Measurements from ENCODE around the gene CNTLN.
"Not testable (repeated sequence)": the region's sequence is repeated elsewhere in the genome, so short reads cannot be mapped to it uniquely, and the experiment has no call there.

CNTLN gene

DNA sequence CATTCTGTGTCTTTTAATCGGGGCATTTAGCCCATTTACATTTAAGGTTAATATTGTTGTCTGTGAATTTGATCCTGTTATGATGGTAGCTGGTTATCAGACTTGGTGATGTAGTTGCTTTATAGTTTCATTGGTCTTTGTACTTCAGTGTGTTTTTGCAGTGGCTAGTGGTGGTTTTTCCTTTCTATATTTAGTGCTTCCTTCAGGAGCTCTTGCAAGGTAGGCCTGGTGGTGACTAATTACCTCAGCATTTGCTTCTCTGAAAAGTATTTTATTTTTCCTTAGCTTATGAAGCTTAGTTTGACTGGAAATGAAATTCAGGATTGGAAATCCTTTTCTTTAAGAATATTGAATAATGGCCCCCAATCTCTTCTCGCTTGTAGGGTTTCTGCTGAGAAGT lies 156.9 kb downstream of the CNTLN start:
- in situ Hi-C loops (cut with MboI; ENCODE audit: low sequenced_read_pairs) = no loop called here

DNA sequence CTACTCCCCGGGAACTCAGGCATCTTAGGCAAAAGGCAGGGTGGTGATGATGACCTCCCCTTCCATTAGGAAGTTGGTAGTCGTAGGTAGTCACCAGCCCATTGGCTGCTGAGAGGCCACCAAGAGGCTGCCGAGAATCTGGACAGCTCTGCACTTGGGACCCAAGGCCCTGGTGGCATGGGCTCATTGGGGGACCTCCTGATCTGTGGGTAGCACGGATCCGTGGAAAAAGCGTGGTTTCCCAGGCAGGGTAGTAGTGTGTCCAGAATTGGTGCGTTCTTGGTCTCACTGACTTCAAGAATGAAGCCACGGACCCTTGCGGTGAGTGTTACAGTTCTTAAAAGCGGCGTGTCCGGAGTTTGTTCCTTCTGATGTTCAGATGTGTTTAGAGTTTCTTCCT lies 158.8 kb downstream of the CNTLN start:
- in situ Hi-C loops (cut with MboI; ENCODE audit: low sequenced_read_pairs) = no loop called here

DNA sequence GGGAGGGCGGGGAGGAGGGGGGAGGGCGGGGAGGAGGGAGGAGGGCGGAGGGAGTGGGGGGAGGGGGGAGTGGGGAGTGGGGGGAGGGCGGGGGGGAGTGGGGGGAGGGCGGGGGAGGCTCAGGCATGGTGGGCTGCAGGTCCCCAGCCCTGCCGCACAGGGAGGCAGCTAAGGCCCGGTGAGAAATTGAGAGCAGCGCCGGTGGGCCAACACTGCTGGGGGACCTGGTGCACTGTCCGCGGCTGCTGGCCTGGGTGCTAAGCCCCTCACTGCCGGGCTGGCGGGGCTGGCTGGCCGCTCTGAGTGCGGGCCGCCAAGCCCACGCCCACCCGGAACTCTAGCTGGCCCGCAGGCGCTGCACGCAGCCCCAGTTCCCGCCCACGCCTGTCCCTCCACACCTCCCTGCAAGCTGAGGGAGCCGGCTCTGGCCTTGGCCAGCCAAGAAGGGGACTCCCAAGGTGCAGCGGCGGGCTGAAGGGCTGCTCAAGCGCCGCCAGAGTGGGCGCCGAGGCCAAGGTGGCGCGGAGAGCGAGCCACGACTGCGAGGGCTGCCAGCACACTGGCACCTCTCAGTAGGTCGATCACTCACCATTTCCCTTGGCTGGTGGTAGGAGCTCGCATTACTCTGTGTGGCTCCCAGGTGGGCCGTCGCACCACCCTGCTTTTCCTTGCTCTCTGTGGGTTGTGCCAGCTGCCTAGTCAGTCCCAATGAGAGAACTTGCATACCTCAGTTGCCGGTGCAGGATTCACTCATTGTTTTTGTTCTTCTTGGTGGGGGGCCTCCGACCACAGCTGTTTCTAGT lies 160.2 kb downstream of the CNTLN start:
- in situ Hi-C loops (cut with MboI; ENCODE audit: low sequenced_read_pairs) = no loop called here

DNA sequence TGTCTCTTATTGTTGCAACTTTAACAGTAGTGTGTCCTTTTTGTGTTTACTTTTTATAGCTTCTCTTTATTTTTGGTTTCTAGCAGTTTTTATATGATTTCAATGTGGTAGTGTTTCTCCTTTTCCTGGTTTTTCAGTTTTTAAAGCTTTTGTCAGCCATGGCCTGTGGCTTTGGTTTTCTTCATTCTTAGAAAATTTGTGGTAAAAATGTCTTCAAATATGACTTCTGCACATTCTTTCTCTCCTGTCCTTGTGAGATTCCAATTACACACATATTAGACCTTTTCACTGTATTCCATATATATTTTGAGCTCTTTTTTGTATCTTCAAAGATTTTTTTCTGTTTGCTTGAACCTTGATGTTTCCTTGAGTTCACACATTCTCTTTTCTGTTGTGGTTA lies 180.5 kb downstream of the CNTLN start:
- in situ Hi-C loops (cut with MboI; ENCODE audit: low sequenced_read_pairs) = no loop called here

DNA sequence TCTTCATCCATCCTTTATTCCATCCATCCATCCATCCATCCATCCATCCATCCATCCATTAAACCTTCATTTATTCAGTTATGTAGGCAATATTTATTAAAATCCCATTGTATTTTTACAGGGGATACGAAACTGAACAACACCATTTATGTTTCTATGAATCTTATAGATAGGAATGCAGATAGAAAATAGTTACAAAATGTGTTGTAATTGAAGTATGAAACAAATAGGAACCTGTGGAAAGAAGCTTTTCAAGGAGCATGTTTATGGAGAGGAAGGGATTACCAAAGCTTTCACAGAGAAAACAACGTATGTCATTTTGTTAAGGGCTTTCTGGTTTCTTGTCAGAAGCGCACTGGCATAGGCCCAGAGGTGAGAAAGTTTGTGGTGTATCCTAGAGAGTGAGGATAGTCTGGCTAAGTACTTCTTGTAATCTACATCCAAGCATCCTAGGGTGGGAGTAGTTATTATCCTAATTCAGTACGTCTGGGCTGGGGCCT lies 184.0 kb downstream of the CNTLN start:
- in situ Hi-C loops (cut with MboI; ENCODE audit: low sequenced_read_pairs) = no loop called here

DNA sequence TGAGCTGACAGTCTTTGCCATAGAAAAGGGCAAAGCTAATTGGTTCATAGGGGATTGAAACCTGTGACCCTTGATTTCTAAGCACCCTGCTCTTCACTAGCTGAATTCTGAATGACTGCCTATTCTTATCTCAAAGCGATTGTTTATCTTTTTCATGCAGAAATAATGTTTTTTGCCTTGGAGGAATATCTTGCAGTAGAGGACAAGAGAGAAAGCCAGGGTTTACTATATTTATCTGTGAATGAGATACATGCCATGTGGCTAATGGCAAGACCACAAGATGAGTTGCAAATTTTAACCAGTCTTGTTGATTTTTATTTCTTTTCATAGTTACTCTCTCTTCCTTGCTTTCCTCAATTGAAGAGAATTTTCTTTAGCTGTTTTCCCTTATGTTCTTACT lies 185.0 kb downstream of the CNTLN start:
- in situ Hi-C loops (cut with MboI; ENCODE audit: low sequenced_read_pairs) = no loop called here

DNA sequence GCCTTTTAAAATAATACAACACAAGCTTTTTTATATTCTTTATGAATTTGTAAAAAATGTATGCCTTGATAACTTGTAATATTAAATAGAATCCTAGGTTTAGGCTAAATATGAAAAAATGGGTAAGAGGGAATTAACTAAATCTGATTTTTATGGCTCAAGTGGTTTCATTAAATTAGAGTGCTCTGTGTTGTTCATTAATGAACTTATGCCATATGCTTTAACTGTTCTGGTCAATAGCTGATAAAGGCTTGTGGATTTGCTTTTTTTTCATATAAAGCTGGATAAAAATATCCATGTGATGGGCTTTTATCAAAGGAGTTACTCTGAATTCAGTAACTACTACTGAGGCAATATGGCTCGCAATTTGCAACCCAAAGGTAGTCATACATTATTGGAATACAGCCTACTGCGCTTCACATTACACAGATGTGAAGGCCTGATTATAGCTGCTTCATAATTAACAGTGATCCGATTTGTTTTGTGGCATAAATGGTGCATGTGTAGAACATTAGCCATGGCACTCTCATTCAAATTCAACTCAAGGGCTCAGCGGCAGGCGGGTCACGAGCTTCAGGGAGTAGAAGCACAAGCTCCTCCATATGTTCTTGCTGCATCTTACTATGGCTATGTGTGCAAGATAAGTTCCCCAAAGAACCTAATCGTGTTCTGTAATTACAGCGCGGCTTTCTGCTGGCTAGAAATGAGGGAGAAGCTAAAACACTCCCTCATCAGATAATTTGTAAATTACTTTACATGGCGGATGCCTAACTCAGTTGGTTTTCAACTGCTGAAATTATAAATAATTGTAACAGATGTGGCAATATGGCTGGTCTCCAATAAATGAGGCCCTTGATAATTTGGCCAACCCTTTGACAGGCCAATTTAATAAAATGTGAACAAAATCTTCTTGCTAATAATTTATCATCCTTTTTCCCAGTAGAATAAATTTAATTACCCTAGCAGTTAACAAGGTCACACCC lies 188.3 kb downstream of the CNTLN start:
- in situ Hi-C loops (cut with MboI; ENCODE audit: low sequenced_read_pairs) = no loop called here

DNA sequence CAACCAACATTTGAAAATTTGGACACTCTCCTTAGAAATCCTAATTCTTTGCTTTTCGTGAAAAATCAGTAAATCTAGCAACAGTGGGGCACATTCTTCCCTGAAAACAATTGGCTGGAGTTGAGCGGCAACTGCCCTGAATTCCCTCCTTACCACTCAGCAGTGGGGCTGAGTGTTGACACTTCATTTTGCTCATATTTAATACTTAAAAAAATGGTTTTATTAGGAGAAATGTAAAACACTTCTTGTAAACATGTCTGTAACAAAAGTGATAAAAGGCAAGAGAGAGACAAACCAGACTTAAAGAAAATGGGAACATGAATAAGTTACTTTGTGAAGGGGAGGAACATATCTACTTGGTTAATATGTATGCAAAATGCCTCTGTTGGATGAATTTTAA lies 193.5 kb downstream of the CNTLN start:
- in situ Hi-C loops (cut with MboI; ENCODE audit: low sequenced_read_pairs) = no loop called here

DNA sequence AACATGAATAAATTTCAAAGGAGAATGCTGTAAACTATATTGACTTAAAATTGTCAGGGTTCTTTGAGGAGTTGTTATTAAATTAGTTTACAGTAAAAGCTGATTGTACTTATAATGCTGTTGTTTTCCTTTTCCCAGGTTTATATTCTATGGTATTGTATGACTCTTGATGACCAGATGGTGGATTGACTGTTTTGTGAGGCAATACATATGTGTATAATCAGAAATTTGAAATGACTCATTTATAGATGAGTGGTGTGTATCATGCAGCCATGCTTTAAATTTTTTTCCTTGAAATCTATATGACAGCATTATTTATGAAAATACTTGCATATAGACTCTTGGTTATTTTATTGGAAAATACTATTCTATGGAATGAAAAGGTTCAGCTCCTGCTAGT lies 195.3 kb downstream of the CNTLN start:
- in situ Hi-C loops (cut with MboI; ENCODE audit: low sequenced_read_pairs) = no loop called here

DNA sequence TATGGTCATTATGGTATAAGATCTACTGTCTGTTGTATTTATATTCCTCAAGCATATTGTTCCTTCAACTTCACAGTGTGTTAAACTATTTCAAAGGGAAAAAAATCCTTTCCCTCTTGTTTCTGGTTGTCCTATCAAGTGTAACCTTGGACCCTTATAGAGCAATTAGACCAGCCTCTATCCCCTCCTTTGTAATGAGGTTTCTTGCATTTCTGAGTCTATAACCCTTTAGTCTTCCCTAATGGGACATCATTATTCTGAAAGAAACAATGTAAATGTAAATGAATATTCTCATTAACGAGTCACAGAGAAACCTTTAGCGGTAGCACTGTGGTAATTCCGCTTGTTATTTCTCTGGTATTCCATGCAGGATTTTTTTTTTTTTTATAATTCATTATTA lies 197.3 kb downstream of the CNTLN start:
- in situ Hi-C loops (cut with MboI; ENCODE audit: low sequenced_read_pairs) = no loop called here

DNA sequence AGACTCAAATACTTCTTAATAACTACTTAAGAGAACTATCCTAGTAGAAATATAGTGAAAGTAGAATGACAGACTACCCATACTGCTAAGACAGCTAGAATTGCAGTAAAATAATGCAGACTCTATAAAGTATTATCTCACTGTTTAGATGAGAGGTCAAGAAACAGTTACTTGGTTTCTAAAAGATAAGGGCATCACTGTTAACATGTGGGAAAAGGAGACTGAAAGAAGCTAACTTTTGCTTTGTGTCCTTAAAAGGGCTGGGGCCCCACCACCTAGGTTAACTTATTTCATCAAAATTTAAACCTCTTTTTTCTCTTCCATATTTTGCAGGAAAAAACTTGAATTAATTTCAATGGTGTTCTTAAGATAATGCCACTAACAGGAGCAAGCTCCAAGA lies 204.3 kb downstream of the CNTLN start:
- in situ Hi-C loops (cut with MboI; ENCODE audit: low sequenced_read_pairs) = no loop called here

DNA sequence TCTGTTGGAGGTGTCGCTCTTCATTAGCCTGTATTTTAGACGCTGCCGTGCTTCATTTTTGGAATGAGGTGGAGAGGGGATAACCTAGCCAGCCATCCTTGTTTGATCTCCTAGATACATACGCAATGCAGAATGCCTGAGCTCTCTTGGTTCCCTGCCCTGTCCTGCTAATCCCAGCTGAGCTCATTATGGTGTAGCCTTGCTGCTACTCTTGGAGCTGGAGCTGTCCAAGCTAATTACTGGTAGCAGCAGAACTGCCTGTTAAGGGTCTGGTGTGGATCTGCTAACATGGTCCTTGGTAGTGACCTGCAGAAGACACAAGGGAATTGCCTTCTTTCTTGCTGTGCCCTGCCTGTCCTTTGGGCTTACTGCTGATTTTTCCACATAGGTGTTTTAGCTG lies 207.9 kb downstream of the CNTLN start:
- in situ Hi-C loops (cut with MboI; ENCODE audit: low sequenced_read_pairs) = no loop called here

DNA sequence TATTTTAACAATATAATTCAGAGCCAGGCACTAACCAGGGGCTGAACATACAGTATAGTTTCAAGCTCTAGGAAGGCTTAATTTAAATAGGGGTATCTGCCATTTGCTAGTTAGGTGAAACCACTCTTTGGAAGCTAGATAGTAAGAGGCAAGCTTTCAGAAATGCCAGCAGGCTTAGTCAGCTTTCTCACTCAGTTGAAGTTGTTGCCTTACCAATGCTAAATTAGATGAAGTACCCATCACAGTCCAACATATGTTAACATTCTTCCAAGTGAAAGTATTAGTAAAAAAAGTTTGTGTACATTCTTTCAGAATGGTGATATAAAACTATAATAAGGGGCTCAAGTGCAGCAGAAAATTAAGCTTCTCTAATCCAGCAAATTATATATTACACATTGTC lies 215.0 kb downstream of the CNTLN start:
- in situ Hi-C loops (cut with MboI; ENCODE audit: low sequenced_read_pairs) = no loop called here

DNA sequence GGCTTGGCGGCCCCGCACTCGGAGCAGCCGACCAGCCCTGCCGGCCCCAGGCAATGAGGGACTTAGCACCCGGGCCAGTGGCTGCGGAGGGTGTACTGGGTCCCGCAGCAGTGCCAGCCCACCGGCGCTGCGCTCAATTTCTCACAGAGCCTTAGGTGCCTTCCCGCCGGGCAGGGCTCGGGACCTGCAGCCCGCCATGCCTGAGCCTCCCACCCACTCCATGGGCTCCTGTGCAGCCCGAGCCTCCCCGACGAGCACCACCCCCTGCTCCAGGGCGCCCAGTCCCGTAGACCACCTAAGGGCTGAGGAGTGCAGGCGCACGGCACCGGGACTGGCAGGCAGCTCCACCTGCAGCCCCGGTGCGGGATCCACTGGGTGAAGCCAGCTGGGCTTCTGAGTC lies 219.2 kb downstream of the CNTLN start:
- in situ Hi-C loops (cut with MboI; ENCODE audit: low sequenced_read_pairs) = not testable (repeated sequence)

DNA sequence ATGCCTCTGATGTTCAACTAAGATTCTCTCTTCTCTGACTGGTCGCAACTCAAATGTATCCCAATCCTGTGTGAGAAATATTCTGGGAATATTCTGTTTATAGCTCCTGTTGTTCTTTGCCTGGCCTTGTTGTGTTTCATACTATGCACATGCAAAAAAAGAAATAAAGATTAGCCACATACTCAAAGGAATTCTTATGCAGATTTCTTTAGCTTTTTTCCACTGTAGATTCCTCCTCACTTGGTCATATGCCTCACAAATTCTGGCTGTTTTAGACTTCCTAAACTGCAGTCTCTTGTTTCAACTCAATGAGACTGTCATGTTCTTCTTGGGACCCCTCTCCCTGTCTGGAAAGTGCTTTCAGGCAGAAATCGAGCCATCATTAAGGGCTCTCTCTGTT lies 226.5 kb downstream of the CNTLN start:
- in situ Hi-C loops (cut with MboI; ENCODE audit: low sequenced_read_pairs) = no loop called here

DNA sequence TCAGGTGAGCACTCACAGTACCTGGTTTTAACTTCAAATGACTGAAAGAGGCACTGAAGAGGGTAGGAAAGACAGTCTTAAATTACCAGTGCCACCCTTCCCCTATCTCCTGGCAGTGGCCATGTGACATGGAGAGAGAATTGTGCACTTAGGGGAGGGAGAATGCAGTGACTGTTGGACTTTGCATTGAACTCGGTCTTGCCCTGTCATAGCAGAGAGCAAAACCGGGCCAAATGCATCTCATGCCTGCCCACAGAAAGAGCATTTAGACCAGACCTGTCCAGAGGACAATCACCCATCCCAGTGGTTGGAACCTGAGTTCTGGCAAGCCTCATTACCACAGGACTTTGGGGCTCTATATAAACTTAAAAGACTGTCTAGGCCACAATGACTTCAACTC lies 232.2 kb downstream of the CNTLN start:
- in situ Hi-C loops (cut with MboI; ENCODE audit: low sequenced_read_pairs) = no loop called here

DNA sequence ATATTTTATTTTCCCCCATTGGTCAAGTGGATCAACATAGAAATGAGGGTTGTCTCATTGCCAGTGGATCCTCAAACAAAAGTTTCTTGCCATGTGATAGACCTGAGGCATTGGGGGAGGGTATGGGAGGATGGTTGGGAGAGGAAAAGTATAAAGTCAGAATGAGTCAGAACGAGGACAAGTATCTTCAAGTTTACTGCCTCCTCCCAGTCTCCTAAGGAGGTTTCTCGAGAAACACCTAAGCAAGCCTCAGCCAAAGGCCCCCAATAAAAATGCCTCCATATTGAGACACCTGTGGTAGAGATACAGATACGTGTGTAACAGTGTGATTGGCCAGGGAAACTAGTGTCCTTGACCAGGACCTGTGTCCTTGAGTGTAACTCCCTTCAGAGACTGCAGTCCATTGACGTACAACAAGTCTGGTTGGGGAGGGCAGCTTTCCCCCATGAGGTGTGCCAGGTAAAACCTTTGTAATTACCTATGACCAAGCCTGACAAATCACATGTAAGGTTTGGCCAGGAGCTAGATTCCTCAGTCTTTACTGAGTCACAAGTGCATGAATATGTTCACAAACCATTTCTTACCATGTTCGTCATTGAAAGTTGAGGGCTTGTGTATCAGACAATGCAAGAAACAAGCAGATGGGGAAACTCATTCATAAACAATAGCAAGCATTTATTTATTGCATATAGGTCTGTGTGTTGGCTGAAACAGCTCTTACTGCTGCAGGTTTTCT lies 245.5 kb downstream of the CNTLN start:
- in situ Hi-C loops (cut with MboI; ENCODE audit: low sequenced_read_pairs) = no loop called here

DNA sequence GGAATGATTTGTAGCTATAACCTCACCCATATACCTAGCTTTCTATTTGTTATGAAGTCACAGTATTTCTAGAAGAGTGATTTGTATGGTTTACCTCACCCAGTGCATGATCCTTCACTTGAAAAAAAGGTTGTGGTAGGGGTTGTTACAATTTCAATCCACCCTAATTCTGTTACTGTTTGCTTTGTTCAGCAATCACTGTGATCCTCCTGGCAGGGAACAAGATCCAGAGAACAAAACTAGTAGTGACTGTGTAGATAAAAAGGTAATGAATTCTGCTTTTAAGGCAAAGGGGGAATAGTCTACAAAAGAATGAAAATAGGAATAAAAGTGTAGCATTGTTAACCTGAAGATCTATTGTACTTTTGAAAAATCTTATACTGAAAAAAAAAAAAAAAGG lies 252.7 kb downstream of the CNTLN start:
- in situ Hi-C loops (cut with MboI; ENCODE audit: low sequenced_read_pairs) = no loop called here

DNA sequence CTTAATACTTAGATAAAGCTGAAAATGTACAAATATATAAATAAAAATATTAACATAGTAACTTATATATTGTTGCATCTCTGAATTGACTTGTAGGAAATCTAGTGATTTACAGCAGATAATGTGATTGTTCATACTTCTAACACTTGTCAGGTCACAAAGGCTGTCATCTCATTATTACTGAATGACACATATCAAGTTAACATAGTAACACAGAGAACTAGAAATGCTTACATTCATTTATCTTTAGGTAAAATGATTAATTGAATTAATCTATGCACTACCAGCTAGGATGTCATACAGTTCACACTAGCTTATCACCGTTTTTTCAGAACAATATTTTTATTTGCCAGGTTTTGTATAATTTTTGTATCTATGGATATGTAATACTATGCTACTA lies 254.2 kb downstream of the CNTLN start:
- in situ Hi-C loops (cut with MboI; ENCODE audit: low sequenced_read_pairs) = no loop called here

DNA sequence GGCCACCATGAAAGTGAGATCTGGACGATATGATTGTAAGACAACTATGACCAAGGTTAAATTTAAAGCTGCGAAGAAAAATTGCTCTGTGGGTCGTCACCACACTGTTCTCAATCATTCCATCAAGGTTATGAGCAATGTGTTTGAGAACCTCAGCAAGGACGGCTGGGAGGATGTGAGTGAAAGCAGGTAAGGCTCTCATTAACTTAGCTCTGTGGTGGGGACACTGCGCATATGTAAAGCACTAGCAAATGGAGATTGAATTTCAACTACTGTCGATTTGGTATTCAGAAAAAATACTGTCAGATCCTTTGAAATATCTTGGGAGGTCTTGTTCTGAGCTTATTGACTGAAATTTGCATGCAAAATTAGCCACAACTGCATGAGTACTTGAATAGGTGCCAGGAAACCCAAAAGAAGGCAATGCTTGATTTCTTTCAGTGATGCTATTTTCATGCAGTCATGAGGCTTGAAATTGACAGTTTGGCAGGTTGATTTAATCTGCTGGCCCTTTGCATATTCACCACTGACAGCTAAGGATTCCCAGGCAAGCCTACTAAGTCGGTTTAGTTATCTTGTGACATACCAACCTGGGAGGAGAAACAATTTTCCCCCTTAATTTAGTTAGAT lies 260.2 kb downstream of the CNTLN start:
- in situ Hi-C loops (cut with MboI; ENCODE audit: low sequenced_read_pairs) = no loop called here

Measured in HL-60/S4 treated with retinoic acid at 250 ng/mL for 4 days and 3 days (cell line).